GM12892 (cell line): ENCODE data around the gene LMTK2.
"Not testable (repeated sequence)": the region's sequence is repeated elsewhere in the genome, so short reads cannot be mapped to it uniquely, and the experiment has no call there.

ENCODE experiments used
- DNase-seq: peaks from one replicate; pipeline ENCODE4 v3.0.0; 2011; ENCODE audit not compliant: insufficient read length
- FAIRE-seq: peaks from 2 replicates; lab custom pipeline; 2011; peaks lifted over from hg19 to GRCh38; lab: Jason Lieb, UNC
- POLR2A ChIP-seq: IDR thresholded peaks from 2 replicates; pipeline ENCODE4 v1.6.1; 2011; ENCODE audit warnings: low read depth, low read length, control low read depth
- POLR2AphosphoS5 ChIP-seq: IDR thresholded peaks from 2 replicates; pipeline ENCODE4 v1.6.1; 2011; ENCODE audit warnings: low read depth, low read length, control low read depth
- TAF1 ChIP-seq: IDR thresholded peaks from 2 replicates; pipeline ENCODE4 v1.6.1; 2011; ENCODE audit warnings: low read depth, mild to moderate bottlenecking, control low read depth, low read length, borderline replicate concordance

LMTK2 gene

DNA sequence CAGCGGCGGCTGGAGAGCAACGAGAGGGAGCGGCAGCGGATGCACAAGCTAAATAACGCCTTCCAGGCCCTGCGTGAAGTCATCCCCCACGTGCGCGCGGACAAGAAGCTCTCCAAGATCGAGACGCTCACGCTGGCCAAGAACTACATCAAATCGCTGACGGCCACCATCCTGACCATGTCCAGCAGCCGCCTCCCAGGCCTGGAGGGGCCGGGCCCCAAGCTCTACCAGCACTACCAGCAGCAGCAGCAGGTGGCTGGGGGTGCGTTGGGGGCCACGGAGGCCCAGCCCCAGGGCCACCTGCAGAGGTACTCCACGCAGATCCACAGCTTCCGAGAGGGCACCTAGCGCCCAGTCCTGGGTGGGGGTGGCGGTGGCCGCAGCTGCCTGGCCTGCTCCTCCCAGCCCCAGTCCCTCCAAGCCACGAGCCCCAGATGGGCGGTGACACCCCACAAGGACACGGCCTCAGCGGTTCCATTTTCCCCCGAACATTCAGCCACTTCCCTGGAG is 105.9 kb downstream of the LMTK2 start:
- TF ChIP-seq POLR2A: no peak
- no peak for TF ChIP-seq POLR2AphosphoS5
- no peak for TF ChIP-seq TAF1
- FAIRE-seq (no peak), DNase-seq (no peak)

DNA sequence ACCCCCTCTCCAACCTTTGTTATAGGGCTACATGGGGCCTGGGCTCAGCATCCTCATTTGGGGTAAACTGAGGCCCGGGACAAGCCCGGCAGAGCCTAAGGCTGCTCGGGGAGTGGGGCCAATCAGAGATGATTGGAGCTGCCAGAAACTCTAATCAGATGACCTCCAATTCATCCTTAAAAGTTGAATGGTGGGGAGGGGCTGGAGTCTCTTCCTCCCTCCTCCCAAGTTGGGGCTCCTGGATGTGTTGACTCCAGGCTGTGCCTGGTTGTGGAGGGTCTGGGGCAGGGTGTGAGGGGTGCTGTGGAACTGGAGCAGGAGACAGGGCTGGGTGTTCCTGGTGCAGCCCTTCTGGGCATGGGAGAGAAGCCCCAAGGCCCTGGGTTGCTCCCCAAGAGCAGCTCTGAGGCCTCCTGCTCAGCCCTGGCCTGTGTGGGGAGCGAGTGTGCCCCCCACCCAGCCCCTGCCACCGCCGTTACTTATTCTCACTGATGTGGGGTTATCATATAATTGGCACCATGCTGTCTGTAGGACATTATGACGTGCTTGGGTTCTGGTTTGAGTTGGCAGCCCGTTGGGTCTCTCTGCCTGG is 106.7 kb downstream of the LMTK2 start:
- DNase-seq (peak; percentile 35), FAIRE-seq (no peak)
- TF ChIP-seq POLR2AphosphoS5: no peak
- TF ChIP-seq TAF1: no peak
- no peak for TF ChIP-seq POLR2A

DNA sequence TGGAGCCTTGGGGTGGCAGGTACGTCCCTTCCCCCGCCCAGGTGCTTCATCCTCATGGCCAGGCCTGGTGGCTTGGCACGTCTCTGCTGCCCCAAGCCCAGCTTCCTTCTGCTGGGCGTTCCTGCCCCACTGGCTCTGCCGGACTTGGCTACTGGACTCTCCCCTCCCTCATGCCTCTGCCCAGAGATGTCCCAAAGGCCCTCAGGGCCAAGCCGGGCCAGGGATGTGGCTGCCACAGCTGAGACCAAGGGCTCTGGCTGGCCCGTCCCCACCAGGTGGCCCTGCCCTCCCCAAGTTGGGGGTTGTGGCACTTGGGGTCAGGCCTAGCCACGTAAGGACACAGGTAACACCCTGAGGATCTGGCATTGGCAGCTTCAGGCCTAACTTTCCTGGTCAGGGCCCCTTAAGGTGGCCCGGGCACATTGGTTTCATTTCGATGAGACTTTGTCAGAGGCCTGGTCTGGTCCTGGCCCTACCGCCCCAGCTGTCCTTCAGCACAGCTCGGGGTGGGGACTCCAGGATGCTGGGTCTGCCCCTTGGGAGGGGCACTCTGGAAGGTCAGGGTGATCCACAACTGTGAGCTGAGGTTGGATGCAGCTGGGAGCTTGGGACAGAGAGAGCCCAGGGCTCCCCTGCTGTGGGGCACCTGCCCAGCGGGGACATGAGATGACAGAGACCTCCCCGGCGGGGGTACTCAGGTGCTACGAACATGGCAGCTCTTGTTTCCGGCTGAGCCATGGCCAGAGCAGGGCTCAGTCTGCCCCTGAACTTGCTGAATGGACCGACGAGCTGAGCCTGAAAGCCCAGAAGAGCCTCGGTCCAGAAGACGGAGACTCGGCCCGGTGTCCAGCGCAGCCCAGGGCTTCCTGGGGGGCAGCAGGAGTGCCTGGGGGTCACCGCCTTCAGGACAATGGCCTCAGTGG is 107.5 kb downstream of the LMTK2 start:
- DNase-seq (peak; percentile 29), FAIRE-seq (no peak)
- TF ChIP-seq POLR2A (no peak), POLR2AphosphoS5 (no peak), TAF1 (no peak)

GRCh38 chr7:98214811-98215321 is 108.2 kb downstream of the LMTK2 start:
- DNase-seq (no peak), FAIRE-seq (no peak)
- TF ChIP-seq TAF1 (no peak), POLR2A (no peak), POLR2AphosphoS5 (no peak)

GRCh38 chr7:98215561-98216495 is 109.2 kb downstream of the LMTK2 start:
- FAIRE-seq (no peak), DNase-seq (no peak)
- TF ChIP-seq POLR2AphosphoS5 (no peak), TAF1 (no peak), POLR2A (no peak)

- DNase-seq: no peak
- no peak for FAIRE-seq
- TF ChIP-seq POLR2AphosphoS5: no peak
- no peak for TF ChIP-seq POLR2A
- no peak for TF ChIP-seq TAF1
Measured at GRCh38 chr7:98216941-98217622, 110.4 kb downstream of the LMTK2 start.

DNA sequence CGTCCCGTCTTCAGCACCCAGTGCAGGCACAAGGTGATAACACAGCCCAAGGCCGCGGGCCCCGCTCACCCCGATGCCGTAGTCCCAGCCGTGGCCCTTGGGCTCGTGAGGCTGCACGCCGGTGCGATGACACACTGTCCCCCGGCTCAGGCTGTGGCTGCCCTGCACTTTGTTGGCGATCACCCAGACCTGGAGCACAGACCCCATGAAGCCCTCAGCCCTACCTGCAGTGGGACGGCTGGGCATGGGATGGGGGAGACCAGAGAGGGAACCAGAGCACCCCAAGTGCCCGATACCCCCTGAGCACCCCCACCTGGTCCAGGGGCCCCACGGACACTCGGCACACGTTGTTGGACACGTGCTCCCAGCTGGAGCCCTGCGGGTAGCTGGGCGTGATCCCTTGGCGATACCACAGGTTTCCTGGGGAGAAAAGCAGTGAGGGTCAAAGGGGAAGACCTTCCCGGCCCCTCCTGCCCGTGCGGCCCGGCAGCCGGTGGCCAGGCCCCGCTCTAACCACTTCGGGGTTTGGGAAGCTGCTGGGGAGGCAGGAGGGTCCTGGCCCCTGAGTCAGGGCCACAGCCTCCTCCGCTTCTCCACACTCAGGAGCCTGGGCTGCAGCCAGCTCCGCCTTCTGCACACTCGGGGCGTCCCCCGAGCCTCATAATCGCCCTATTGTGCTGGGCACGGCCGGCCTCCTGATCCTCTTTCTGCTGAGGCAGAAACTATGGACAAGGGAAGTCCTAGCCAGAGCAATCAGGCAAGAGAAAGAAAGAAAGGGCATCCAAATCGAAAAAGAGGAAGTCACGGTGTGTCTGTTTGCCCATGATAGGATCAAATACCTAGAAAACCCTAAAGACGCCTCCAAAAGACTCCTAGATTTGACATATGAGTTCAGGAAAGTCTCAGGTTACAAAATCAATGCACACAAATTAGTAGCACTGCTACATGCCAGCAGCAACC is 111.2 kb downstream of the LMTK2 start:
- FAIRE-seq: no peak
- no peak for DNase-seq

DNA sequence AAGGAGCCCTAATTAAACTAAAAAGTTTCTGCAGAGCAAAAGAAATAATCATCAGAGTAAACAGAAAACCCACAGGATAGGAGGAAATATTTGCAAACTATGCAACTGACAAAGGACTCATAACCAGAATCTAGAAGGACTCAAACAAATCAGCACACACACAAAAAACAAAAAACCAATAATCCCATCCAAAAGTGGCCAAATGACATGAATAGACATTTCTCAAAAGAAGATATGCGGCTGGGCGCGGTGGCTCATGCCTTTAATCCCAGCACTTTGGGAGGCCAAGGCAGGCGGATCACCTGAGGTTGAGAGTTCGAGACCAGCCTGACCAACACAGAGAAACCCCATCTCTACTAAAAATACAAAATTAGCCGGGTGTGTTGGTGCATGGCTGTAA is 112.7 kb downstream of the LMTK2 start:
- DNase-seq: not testable (repeated sequence)
- FAIRE-seq: peak; percentile 42

More for the DNA sequence above, 111.2 kb downstream of the LMTK2 start:
- no peak for TF ChIP-seq POLR2AphosphoS5
- TF ChIP-seq TAF1: no peak
- TF ChIP-seq POLR2A: no peak

DNA sequence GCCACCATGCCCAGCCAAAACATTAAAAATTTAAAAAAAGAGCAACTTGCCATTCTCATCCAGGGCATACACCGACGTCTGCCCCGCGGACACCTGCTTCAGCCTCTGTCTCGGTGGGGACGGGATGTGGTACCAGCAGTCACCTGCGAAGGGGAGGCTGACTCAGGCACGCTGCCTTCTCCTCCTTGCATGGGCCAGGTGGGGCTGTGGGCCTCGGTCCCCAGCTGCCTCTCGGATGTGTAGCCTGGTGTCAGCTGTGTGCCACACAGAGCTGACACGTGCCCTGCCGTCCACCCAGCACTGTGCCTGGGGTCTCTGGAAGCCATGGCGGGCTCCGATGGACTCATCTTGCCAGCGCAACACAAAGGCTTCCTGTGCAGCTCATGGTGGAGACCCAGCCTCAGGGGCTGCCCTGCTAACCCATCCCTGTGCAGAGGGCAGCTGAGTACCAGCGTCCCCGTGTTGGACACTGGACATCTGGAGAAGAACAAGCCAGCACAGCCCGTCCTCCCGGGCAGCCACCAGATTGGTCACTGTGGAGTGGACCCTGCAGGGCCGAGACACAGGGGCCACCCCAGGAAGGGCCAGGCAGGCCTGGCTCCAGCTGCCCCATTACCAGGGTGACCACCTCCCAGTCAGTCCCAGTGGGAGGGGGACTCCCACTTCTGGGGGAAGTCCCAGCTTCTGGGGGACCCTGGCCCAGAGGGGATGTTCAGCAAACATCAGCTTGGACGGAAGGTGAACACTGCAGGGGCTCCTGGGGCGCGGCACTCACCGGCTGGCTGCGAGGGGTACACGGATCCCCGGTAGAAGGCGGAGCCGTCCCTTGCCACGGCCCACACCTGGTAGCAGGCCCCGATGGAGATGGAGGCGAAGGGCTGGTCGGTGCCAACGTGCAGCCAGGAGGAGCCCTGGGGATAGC is 115.2 kb downstream of the LMTK2 start:
- TF ChIP-seq POLR2AphosphoS5 (no peak), POLR2A (no peak), TAF1 (no peak)
- DNase-seq (no peak), FAIRE-seq (no peak)
